ENCODE measurements around the gene TRAPPC10.
"Not testable (repeated sequence)": the region's sequence is repeated elsewhere in the genome, so short reads cannot be mapped to it uniquely, and the experiment has no call there.

The TRAPPC10 gene

DNA sequence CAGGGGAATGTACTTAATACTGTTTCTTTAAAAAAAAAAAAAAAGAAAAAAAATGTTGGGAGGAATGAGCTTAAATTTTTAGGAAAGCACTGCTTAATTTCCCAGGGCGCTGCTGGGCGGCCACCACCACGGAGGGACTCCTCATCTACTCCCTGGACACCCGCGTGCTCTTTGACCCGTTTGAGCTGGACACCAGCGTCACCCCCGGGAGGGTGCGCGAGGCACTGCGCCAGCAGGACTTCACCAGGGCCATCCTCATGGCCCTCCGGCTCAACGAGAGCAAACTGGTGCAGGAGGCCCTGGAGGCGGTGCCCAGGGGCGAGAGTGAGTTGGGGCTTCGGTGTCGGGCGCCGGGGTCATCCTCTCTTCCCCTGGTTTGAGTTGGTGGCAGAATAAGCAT is 115.7 kb downstream of the TRAPPC10 start:
- H3K27me3 ChIP-seq (ENCODE audit: control insufficient read depth, insufficient read depth, low read length); H3K4me1 ChIP-seq (ENCODE audit: control insufficient read depth, insufficient read depth, low read length); H3K4me3 ChIP-seq (ENCODE audit: low read length); H3K36me3 ChIP-seq (ENCODE audit: insufficient read depth, low read length); H3K9ac ChIP-seq (ENCODE audit: low read depth, low read length); H3K9me3 ChIP-seq (replicated peaks; ENCODE audit: low read length); H3K4me2 ChIP-seq (ENCODE audit: low read length): not testable (repeated sequence)

DNA sequence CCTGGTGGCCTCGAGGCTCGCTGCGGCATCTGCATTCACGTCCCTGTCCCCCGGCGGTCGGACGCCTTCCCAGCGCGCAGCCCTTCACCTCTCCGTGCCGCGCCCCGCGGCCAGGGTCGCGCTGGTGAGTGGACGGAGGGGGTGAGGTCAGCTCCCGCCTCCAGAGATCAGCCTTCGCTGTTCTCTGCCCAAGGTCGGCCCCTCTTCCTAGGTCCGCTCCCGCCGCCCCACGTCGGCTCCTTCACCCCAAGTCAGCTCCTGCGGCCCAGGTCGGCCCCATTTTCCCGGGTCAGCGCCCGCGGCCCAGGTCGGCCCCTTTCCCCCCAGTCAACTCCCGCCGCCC is 121.6 kb downstream of the TRAPPC10 start:
- not testable (repeated sequence) for H3K27me3 ChIP-seq (ENCODE audit: control insufficient read depth, insufficient read depth, low read length); H3K4me2 ChIP-seq (ENCODE audit: low read length); H3K9ac ChIP-seq (ENCODE audit: low read depth, low read length); H3K36me3 ChIP-seq (ENCODE audit: insufficient read depth, low read length); H3K9me3 ChIP-seq (replicated peaks; ENCODE audit: low read length); H3K4me1 ChIP-seq (ENCODE audit: control insufficient read depth, insufficient read depth, low read length)
- peak overlapping the region; percentile 59 for H3K4me3 ChIP-seq (ENCODE audit: low read length)

- not testable (repeated sequence) for H3K9ac ChIP-seq (ENCODE audit: low read depth, low read length); H3K4me2 ChIP-seq (ENCODE audit: low read length); H3K36me3 ChIP-seq (ENCODE audit: insufficient read depth, low read length)
These were observed 122.6 kb downstream of the TRAPPC10 start for GRCh38 chr21:44134732-44135131.

GRCh38 chr21:44138039-44138438 is 125.9 kb downstream of the TRAPPC10 start:
- not testable (repeated sequence) for H3K27me3 ChIP-seq (ENCODE audit: control insufficient read depth, insufficient read depth, low read length); H3K4me3 ChIP-seq (ENCODE audit: low read length); H3K9me3 ChIP-seq (replicated peaks; ENCODE audit: low read length); H3K4me1 ChIP-seq (ENCODE audit: control insufficient read depth, insufficient read depth, low read length); H3K9ac ChIP-seq (ENCODE audit: low read depth, low read length); H3K36me3 ChIP-seq (ENCODE audit: insufficient read depth, low read length); H3K4me2 ChIP-seq (ENCODE audit: low read length)

More at GRCh38 chr21:44134732-44135131, 122.6 kb downstream of the TRAPPC10 start:
- H3K4me3 ChIP-seq (ENCODE audit: low read length); H3K4me1 ChIP-seq (ENCODE audit: control insufficient read depth, insufficient read depth, low read length); H3K27me3 ChIP-seq (ENCODE audit: control insufficient read depth, insufficient read depth, low read length); H3K9me3 ChIP-seq (replicated peaks; ENCODE audit: low read length): not testable (repeated sequence)

GRCh38 chr21:44139787-44140551 is 127.9 kb downstream of the TRAPPC10 start:
- not testable (repeated sequence) for H3K27me3 ChIP-seq (ENCODE audit: control insufficient read depth, insufficient read depth, low read length); H3K4me3 ChIP-seq (ENCODE audit: low read length); H3K36me3 ChIP-seq (ENCODE audit: insufficient read depth, low read length); H3K4me2 ChIP-seq (ENCODE audit: low read length); H3K9me3 ChIP-seq (replicated peaks; ENCODE audit: low read length); H3K9ac ChIP-seq (ENCODE audit: low read depth, low read length); H3K4me1 ChIP-seq (ENCODE audit: control insufficient read depth, insufficient read depth, low read length)

DNA sequence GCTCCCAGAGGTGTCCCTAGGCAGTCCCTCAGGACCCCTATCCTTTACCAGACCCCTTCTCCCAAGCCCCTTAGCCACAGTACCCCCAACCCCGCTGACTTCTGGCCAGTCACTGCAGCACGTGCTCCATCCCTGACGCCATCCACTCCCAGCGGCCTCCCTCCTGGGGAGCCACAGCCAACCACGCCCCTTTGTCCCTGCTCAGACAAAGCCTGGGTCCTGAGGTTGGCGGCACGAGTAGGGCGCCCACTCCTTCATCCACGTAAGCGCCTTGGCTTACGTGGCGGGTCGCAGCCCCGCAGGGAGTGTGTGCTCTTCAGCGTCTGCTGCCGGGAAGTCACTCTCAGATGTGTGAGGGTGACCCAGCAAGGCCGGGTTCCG is 128.4 kb downstream of the TRAPPC10 start:
- H3K36me3 ChIP-seq (ENCODE audit: insufficient read depth, low read length); H3K4me1 ChIP-seq (ENCODE audit: control insufficient read depth, insufficient read depth, low read length): not testable (repeated sequence)

DNA sequence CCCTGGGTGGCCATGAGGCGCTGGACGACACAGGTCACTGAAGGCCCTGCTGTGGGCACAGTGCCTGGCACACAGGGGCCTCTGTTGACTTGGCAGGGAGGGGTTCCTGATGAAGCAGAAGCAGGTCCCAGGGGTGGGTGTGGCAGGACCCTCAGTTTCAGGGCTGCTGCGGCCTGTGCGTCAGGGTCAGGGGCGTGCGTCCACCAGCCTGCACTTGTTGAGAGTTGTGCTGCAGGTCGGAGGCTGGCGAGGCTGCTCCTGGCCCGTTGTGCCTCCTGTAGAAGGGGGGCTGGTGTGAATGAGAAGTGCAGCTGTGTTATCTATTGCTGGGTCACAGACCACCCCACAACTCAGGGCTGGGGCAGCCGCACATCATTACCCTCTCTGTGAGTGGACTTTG is 130.4 kb downstream of the TRAPPC10 start:
- H3K9me3 ChIP-seq (replicated peaks; ENCODE audit: low read length); H3K36me3 ChIP-seq (ENCODE audit: insufficient read depth, low read length); H3K4me1 ChIP-seq (ENCODE audit: control insufficient read depth, insufficient read depth, low read length); H3K4me2 ChIP-seq (ENCODE audit: low read length); H3K9ac ChIP-seq (ENCODE audit: low read depth, low read length); H3K4me3 ChIP-seq (ENCODE audit: low read length); H3K27me3 ChIP-seq (ENCODE audit: control insufficient read depth, insufficient read depth, low read length): not testable (repeated sequence)

More for the DNA sequence above, 128.4 kb downstream of the TRAPPC10 start:
- H3K4me2 ChIP-seq (ENCODE audit: low read length); H3K4me3 ChIP-seq (ENCODE audit: low read length); H3K27me3 ChIP-seq (ENCODE audit: control insufficient read depth, insufficient read depth, low read length); H3K9ac ChIP-seq (ENCODE audit: low read depth, low read length); H3K9me3 ChIP-seq (replicated peaks; ENCODE audit: low read length): not testable (repeated sequence)

GRCh38 chr21:44143380-44143779 is 131.3 kb downstream of the TRAPPC10 start:
- H3K4me1 ChIP-seq (ENCODE audit: control insufficient read depth, insufficient read depth, low read length); H3K4me3 ChIP-seq (ENCODE audit: low read length); H3K36me3 ChIP-seq (ENCODE audit: insufficient read depth, low read length); H3K4me2 ChIP-seq (ENCODE audit: low read length); H3K9me3 ChIP-seq (replicated peaks; ENCODE audit: low read length); H3K27me3 ChIP-seq (ENCODE audit: control insufficient read depth, insufficient read depth, low read length); H3K9ac ChIP-seq (ENCODE audit: low read depth, low read length): not testable (repeated sequence)

- not testable (repeated sequence) for H3K36me3 ChIP-seq (ENCODE audit: insufficient read depth, low read length); H3K4me1 ChIP-seq (ENCODE audit: control insufficient read depth, insufficient read depth, low read length); H3K9me3 ChIP-seq (replicated peaks; ENCODE audit: low read length); H3K4me2 ChIP-seq (ENCODE audit: low read length); H3K9ac ChIP-seq (ENCODE audit: low read depth, low read length); H3K27me3 ChIP-seq (ENCODE audit: control insufficient read depth, insufficient read depth, low read length); H3K4me3 ChIP-seq (ENCODE audit: low read length)
These were observed 131.9 kb downstream of the TRAPPC10 start for GRCh38 chr21:44143996-44144395.

DNA sequence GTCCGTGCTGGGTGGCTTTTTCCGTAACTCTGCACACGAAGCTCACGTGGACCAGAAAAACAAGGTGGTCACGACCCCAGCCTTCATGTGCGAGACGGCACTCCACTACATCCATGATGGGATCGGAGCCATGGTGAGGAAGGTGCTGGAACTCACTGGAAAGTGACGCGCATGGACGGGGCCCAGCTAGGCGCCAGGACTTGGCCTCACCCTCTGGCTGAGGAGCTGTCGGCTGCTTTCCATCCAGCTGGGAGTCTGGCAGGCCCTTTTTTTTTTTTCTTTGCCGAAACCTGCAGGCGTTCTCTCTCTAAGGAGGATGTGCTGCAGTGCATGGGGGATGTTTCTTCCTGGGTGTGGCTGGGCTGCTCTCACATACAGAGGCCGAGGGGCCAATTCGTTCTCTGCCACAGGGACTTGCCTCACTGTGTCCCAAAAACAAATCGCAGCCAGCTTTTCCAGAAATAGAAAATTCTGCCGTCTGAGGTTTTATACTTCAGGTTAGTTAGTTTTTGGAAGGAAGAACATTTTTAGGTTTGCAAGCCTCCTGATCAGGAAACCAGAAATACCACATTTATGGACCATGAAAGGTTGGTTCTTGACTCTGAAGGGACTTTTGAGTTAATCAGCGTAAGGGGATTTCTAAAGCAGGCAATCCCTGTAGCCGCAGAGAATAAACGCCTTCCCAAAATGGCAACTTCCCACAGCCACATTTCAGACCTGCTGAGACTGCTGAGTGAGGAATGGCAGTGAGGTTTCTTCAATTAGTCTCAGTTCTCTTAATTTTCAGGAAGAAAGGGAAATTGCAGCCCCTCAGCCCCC is 132.9 kb downstream of the TRAPPC10 start:
- not testable (repeated sequence) for H3K9me3 ChIP-seq (replicated peaks; ENCODE audit: low read length); H3K4me2 ChIP-seq (ENCODE audit: low read length); H3K9ac ChIP-seq (ENCODE audit: low read depth, low read length); H3K36me3 ChIP-seq (ENCODE audit: insufficient read depth, low read length); H3K4me3 ChIP-seq (ENCODE audit: low read length); H3K4me1 ChIP-seq (ENCODE audit: control insufficient read depth, insufficient read depth, low read length); H3K27me3 ChIP-seq (ENCODE audit: control insufficient read depth, insufficient read depth, low read length)

DNA sequence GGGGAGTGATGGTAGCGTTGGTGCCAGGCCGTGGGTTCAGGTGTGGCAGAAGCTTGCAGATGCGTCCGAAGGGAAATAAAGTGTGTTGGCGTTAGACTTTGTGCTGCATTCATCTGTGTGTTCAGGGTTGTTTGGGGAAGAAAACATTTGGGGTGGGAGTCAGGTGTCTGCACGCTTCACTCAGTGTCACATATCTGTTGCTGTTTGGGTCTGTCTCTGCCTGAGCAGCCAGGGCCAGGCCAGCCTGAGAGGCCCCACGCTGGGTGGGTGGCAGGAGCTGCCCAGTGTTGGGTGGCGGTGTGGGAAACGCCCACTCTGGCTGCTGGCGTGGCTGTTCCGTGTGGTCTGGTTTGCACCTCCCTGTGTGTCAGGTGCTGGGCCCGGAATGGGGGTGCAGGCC is 133.5 kb downstream of the TRAPPC10 start:
- not testable (repeated sequence) for H3K27me3 ChIP-seq (ENCODE audit: control insufficient read depth, insufficient read depth, low read length); H3K9ac ChIP-seq (ENCODE audit: low read depth, low read length)

GRCh38 chr21:44147108-44147507 is 135.0 kb downstream of the TRAPPC10 start:
- H3K4me1 ChIP-seq (ENCODE audit: control insufficient read depth, insufficient read depth, low read length); H3K27me3 ChIP-seq (ENCODE audit: control insufficient read depth, insufficient read depth, low read length); H3K4me3 ChIP-seq (ENCODE audit: low read length); H3K4me2 ChIP-seq (ENCODE audit: low read length); H3K9ac ChIP-seq (ENCODE audit: low read depth, low read length); H3K9me3 ChIP-seq (replicated peaks; ENCODE audit: low read length); H3K36me3 ChIP-seq (ENCODE audit: insufficient read depth, low read length): not testable (repeated sequence)

More for the DNA sequence above, 133.5 kb downstream of the TRAPPC10 start:
- not testable (repeated sequence) for H3K4me2 ChIP-seq (ENCODE audit: low read length); H3K4me3 ChIP-seq (ENCODE audit: low read length); H3K36me3 ChIP-seq (ENCODE audit: insufficient read depth, low read length); H3K4me1 ChIP-seq (ENCODE audit: control insufficient read depth, insufficient read depth, low read length); H3K9me3 ChIP-seq (replicated peaks; ENCODE audit: low read length)
